CD4-positive, alpha-beta T cell treated with Interferon alpha-2 for 1 hour (primary cell): ENCODE measurements around the gene TM9SF1.
"Not testable (repeated sequence)": the region's sequence is repeated elsewhere in the genome, so short reads cannot be mapped to it uniquely, and the experiment has no call there.

Experiments used
- DNase-seq, 2 donors: peaks; one replicate each; pipeline ENCODE4 v3.0.0-alpha.2; 2020 to 2022

Gene TM9SF1

GRCh38 chr14:24222987-24223386, 27.7 kb upstream of the TM9SF1 start:
- DNase-seq, result not testable (repeated sequence)

DNA sequence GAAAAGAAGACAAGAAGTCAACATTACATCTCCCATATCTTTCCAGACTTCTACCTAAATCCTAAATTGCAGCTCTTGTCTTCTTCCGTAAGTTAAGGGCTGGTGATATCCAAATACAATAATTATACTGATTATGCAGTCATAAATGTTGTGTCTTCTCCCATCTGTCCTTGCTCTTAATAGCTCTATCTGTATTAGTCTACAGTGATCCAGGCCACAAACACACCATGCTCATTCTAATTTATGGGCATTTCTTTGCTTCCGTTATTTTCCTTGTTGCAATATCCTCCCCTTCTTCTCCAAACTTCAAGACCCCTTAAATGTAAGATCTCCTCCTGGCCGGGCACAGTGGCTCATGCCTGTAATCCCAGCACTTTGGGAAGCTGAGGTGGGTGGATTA, 24.3 kb upstream of the TM9SF1 start:
- DNase-seq, result no peak

DNA sequence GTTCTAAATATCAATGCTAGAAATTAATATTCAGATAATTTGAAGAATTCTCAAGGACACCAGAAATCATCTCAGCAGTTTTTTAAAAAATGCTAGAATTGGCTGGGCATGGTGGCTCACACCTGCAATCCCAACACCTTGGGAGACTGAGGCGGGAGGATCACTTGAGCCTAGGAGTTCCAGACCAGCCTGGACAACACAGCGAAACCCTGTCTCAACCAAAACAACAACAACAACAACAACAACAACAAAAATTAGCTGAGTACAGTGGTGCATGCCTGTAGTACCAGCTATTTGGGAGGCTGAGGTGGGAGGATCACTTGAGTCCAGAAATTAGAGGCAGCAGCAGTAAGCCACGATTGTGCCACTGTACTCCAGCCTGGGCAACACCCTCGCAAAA, 23.8 kb upstream of the TM9SF1 start:
- no peak for DNase-seq

GRCh38 chr14:24216876-24217275, 21.6 kb upstream of the TM9SF1 start:
- DNase-seq, result not testable (repeated sequence)

GRCh38 chr14:24216345-24216699, 21.1 kb upstream of the TM9SF1 start:
- DNase-seq, result no peak

DNA sequence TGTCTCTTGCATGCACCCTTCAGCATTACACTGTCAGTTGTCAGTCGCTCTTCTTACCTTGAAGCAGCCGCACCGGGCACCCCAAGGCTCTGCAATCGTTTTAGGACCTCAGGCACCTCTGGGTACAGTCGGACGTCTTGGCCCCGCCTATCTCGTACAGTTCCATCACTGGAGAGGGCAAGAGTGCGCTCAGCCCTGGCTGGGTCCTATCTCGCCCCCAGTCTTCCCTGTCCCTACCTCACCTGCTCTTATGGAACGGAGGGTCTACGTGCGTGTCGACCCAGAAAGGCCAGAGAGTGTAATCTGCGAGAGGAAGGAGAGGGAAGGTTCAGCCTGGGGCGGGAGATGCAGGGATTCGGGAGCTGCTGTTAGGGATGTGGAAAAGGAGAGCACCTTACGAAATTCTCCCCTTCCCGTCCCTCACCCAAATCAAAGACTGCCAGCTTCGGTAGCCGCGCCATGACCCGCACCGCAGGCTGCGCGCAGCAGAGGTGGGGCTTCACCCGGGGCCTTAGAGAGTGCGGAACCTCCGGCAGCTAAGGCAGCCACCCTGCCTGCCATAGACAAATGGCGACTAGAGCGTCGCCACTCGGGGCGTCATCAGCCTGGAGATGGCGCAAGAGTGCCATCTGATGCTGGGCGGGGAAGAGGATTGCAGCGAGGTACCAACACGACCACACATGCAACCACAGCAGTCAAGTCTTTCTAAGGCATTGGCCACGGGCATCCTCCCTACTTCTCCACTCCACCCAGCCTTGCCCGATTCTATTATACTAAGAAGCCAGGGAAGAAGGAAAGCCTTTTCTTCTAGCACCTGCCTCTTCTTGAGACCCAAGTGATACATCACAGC, 20.5 kb upstream of the TM9SF1 start, which contains the start of gene MDP1:
TSS of gene MDP1 (minus strand) at position 572 of the 850 bp plus-strand sequence. CDS start at position 461, 111 bp downstream.
- DNase-seq, result peak; percentile 90 to 92

GRCh38 chr14:24213866-24214662, 18.8 kb upstream of the TM9SF1 start:
- no peak for DNase-seq

DNA sequence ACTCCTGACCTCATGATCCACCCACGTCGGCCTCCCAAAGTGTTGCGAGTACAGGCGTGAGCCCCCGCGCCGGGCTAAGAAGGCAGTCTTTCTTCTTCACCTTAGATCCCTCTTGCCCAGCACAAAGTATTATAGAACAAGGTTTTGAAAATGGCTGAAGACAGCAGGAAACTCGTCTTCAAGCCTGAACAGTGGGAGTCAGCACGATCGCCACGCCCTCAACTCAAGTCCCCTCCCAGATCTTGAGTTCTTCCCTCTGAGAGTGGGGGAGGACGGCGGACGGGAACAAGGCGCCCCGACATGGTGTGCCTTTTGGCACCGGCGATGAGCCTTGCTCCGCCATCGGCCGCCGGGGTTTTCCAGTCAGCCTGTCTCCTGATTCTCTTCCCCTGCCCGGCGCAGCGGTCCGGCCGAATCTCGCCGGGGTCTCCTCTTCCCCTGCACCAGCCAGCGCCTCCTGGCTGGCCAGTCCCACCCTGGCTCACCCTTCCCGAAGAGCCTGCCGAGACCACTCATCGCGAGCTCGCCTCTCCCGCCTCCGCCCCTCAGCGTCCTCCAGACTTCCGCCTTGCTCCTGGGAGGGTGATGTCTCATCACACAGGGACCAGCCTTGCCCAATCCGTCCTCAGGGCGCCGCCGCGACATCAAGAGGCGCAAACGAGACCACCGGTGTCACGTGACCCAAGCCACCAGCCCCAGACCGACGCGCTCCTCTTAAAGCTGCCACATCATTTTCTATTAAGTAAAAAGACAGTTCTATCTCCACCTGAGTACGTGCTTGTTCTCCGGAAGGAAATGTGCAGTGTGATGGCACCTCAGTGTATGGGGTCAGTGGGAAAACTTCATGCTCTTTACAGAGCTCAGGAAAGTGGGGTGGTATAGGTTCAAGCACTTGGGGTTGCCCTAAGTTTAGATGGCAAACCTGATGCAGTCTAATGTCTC, 18.0 kb upstream of the TM9SF1 start, which contains the start of gene CHMP4A:
TSS of gene CHMP4A (minus strand) at position 565 of the 942 bp plus-strand sequence. CDS start at position 516, 49 bp downstream.
- peak; percentile 97 for DNase-seq

GRCh38 chr14:24211311-24211710, 16.1 kb upstream of the TM9SF1 start:
- no peak for DNase-seq

- DNase-seq, result no peak
These were observed 12.4 kb upstream of the TM9SF1 start for GRCh38 chr14:24207625-24208024.

DNA sequence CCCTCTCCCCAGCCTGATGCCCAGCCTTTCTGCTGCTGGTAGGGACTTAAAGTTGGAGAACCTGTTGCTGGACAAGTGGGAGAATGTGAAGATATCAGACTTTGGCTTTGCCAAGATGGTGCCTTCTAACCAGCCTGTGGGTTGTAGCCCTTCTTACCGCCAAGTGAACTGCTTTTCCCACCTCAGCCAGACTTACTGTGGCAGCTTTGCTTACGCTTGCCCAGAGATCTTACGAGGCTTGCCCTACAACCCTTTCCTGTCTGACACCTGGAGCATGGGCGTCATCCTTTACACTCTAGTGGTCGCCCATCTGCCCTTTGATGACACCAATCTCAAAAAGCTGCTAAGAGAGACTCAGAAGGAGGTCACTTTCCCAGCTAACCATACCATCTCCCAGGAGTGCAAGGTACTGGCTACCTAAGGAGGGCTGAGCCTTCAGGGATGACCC, 11.9 kb upstream of the TM9SF1 start:
- no peak for DNase-seq

DNA sequence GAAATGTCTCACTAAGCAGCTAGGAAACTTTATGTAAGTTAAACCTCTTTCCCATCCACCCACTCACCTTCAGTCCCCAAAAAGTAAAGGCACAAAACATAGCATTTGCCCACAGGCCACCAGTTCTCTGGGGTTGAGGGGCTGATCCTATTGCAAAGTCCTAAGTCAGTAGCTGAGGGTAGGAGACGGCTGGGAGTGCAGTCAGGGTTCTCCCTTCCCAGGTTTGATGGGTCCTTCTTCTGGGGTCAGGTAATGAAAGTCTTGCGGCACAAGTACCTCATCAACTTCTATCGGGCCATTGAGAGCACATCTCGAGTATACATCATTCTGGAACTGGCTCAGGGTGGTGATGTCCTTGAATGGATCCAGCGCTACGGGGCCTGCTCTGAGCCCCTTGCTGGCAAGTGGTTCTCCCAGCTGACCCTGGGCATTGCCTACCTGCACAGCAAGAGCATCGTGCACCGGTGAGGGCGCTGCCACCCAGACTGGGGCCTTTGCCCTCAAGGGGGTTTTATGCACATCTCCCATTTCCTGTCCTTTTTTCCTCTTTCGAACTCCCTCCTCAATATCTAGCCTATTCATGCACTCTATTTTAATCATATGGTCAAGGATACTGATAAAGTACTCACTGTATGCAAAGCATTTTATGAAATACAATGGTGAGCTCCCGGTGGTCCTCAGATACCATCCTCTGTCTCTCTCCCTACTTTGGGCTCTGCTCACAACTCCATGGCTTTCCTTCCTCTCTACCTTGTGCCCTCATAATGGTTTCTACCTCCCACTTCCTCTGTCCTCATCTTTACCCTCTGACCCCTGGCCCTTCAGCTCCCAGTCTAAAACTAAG, 11.2 kb upstream of the TM9SF1 start:
- DNase-seq, result no peak

DNA sequence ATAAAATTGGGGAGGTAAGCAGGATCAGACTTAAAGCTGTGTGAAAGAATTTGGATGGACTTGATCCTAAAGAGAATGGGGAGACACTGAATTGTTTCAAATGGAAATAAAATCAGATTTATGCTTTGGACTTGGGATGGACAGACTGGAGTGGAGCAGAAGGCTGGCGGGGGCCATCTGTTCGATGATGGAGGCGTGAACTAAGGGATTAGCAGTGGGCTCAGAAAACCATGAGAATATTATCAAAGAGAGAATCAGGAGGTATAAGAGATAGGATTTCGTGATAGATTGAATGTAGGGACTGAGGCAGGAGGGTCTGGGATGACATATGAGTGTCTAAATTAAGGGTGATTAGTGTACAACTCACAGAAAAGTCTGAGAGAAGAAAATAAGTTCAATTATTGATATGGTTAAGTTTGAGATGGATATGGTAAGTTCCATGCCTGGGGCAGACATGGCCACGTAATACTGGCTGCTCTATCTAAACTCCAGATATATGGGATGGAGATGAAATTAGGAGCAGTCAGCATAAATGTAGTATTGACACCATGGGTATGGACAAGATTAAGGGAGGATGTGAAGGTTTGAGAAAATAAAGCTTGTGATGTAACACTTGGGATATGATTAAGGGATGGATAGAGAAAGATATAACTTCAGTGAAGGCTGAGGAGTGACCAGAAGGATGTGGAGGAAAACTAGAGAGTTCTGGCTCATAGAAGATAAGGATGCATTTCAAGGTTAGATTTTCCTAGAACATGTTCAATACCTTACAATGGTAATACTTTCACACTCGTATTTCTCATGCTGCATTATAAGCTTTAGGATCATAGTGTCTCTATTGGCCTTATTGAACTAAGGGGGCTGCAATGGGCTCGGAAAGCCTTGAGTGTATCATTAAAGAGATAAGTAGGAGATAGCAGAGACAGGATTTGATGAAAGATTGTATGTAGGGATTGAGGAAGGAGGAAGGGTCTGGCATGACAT, 9.2 kb upstream of the TM9SF1 start:
- DNase-seq, result no peak

DNA sequence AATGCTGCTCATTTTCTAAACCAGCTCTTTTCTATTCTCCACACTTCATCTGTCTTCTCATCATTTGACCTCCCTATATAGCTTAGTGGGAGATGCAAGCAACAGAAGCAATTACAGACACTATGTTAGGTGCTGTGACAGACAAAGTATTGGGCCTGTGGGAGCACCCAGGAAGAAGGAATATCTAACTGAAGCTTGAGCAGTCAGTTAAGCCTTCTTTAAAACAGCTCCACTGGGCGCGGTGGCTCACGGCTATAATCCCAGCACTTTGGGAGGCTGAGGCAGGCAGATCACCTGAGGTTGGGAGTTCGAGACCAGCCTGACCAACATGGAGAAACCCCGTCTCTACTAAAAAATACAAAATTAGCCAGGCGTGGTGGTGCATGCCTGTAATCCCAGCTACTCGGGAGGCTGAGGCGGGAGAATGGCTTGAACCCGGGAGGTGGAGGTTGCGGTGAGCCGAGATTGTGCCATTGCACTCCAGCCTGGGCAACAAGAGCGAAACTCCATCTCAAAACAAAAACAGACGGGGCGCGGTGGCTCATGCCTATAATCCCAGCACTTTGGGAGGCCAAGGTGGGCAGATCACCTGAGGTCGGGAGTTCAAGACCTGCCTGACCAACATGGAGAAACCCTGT, 8.1 kb upstream of the TM9SF1 start:
- DNase-seq, result not testable (repeated sequence)

- DNase-seq, result not testable (repeated sequence)
These were observed 7.3 kb upstream of the TM9SF1 start for GRCh38 chr14:24202538-24202937.

- DNase-seq, result no peak
These were observed 3.7 kb upstream of the TM9SF1 start for GRCh38 chr14:24198814-24199524.

- DNase-seq, result no peak
These were observed 1.8 kb upstream of the TM9SF1 start for GRCh38 chr14:24197056-24197450.

DNA sequence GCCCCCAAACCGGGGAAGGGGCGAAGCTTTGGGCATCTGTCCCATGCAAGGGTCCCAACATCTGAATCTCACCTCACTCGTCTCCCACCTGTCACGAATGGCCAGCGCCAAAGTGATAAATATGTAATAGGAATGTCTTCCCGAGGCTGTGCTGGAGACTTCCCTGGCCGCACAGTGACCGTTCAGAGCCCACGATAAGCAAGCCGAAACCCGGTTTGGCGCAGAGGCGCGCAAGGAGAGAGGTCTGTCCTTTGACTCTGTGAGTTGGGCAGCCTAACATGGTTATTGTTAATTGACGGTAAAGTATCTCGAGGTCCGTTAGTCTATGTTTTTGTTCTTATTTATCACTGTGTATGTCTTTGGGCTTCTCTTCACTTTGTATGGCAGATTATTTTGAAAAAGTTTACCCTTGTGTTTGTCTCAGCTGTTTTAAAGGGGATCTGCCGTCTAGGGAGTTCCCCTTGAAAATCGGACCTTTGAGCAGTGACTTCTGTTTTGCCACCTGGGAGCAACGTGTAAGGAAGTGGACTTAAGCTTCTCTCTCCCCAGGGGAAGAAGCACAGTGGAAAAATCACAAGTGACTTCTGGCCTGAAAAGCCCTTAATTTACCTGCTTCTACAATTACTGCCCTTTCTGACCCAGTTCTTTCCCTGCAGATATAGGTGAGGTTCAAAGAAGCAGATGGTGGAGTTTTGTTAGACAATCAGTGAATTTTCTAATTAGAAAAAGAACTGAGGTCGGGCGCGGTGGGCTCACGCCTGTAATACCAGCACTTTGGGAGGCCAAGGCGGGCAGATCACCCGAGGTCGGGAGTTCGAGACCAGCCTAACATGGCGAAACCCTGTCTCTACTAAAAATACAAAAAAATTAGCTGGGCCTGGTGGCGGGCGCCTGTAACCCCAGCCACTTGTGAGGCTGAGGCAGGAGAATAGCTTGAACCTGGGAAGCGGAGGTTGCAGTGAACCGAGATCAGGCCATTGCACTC, 1.1 kb upstream of the TM9SF1 start:
- no peak for DNase-seq
